ENCODE results near the gene QARS1.

Gene QARS1

GRCh38 chr3:49053543-49053942, 51.0 kb downstream of the QARS1 start:
- DNase-seq (ENCODE audit: low read depth), result no peak

All from activated T-helper 1 cell treated with Interleukin-2 at 50 U/mL for 16 hours (primary cell).